Activated CD4-positive, alpha-beta T cell treated with anti-CD3 and anti-CD28 coated beads for 36 hours (primary cell): ENCODE results near the gene FARP1. TPM values are rescaled to one million over a fixed set of nuclear protein-coding genes. Genes with fewer than 3 reads are reported as not detected.
A peak's percentile ranks its signal among the peaks of the same experiment; 100 is the strongest.

Source experiments
- ATAC-seq: fragments of 200-7000 bp; cut with Tn5 transposase; one replicate; pipeline ENCODE4 v1.10.0; 2021; ENCODE audit warnings: mild to moderate bottlenecking, moderate library complexity
- CTCF ChIA-PET: fragments of 350-600 bp; sonication (Branson Sonifier 250); formaldehyde crosslinking; loops from one replicate; lab custom pipeline; 2021; ENCODE audit warnings: antibody characterized with exemption; lab: Charles Lee
- POLR2A ChIA-PET: fragments of 350-600 bp; sonication (Branson Sonifier 250); formaldehyde crosslinking; loops from one replicate; lab custom pipeline; 2021; ENCODE audit warnings: antibody characterized with exemption, inconsistent platforms; lab: Charles Lee
- DNase-seq: peaks from one replicate; pipeline ENCODE4 v3.0.0-alpha.2; 2020
- H3K27ac Mint-ChIP-seq: one replicate; pipeline ENCODE4 v1.8.0; 2021; ENCODE audit warnings: mixed read lengths
- H3K27me3 Mint-ChIP-seq: one replicate; pipeline ENCODE4 v1.8.0; 2021; ENCODE audit warnings: mixed read lengths
- H3K36me3 Mint-ChIP-seq: one replicate; pipeline ENCODE4 v1.8.0; 2021; ENCODE audit warnings: low read depth, mixed read lengths
- H3K4me1 Mint-ChIP-seq: one replicate; pipeline ENCODE4 v1.8.0; 2021; ENCODE audit warnings: mixed read lengths
- H3K4me3 Mint-ChIP-seq: one replicate; pipeline ENCODE4 v1.8.0; 2021; ENCODE audit warnings: mild to moderate bottlenecking, moderate library complexity, mixed read lengths
- H3K9me3 Mint-ChIP-seq: one replicate; pipeline ENCODE4 v1.8.0; 2021; ENCODE audit warnings: low read depth, mixed read lengths
- intact Hi-C, 2 experiments: fragments of 100-400 bp; cut with DNase I in 1 of 2; cut with micrococcal nuclease in 1 of 2; formaldehyde crosslinking; loops; one replicate each; pipeline versions ENCODE4 v1.14.2 to v1.15.1; 2022 to 2024; cut with DNase I, micrococcal nuclease
- total RNA-seq, 2 experiments: library from RNA; stranded (reverse); gene quantifications; one replicate each; pipeline ENCODE4 v1.2.3, GENCODE V29; 2021

FARP1 gene
- total RNA-seq, 2 experiments from 2014 or later: 0.25 to 0.40 TPM

- Mint-ChIP-seq H3K4me1 (peaks cover 8% of the 10 kb centered on the region), H3K36me3 (no peaks in the 10 kb centered on the region), H3K4me3 (no peak overlapping the region), H3K27ac (no peak overlapping the region), H3K9me3 (no peaks in the 10 kb centered on the region), H3K27me3 (peaks cover 50% of the 10 kb centered on the region)
- ATAC-seq (peak; percentile 46), DNase-seq (peak; percentile 6)
- ChIA-PET CTCF (no interaction called here), POLR2A (no interaction called here)
- intact Hi-C loops: loop anchor here in 1 of 2 experiments (2.0 kb wide), 1 partner anchor 530 kb away; no protein-coding TSS in a partner anchor
Observed at GRCh38 chr13:98143157-98143553, 261 bp downstream of the FARP1 start.

- H3K4me3 Mint-ChIP-seq: peak overlapping the region; percentile 57
- H3K27me3 Mint-ChIP-seq: peaks cover 49% of the 10 kb centered on the region
- intact Hi-C loops: loop anchor here in 1 of 2 experiments (2.0 kb wide), 1 partner anchor 529 kb away; no protein-coding TSS in a partner anchor
- peak; percentile 14 for DNase-seq
- H3K27ac Mint-ChIP-seq: no peak overlapping the region
- no peak for ATAC-seq
- ChIA-PET CTCF (no interaction called here), POLR2A (no interaction called here)
- no peaks in the 10 kb centered on the region for H3K36me3 Mint-ChIP-seq
- H3K9me3 Mint-ChIP-seq: no peaks in the 10 kb centered on the region
- peaks cover 8% of the 10 kb centered on the region for H3K4me1 Mint-ChIP-seq
Observed at GRCh38 chr13:98143601-98144026, 720 bp downstream of the FARP1 start.

GRCh38 chr13:98144027-98144741 lies 1.3 kb downstream of the FARP1 start:
- intact Hi-C loops: no loop called here

DNA sequence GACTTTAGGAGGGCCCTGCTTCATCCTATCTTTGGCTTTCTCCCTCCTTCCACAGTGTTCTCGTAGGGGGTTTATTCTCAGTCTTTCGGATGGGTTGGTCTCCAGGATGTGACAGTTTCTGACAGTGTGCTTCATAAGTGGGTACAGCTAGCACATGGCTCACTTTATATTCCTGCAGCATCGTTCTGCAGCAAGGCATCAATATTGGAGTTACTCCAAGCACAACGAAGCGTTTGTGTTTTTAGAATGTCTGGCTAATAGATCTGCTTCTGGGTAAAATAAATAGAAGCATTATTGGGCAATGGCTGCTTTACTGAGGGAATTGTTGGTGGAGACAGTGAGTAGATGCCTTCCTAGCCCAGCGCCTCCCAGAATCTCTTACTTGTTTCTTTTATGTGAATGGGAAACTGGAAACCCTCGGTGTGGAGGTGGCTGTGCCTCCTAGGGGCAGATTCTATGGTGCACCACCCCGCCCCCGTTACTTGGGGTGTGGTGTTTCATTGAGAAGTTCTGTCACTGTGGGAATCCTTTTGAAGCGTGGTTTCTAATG lies 2.0 kb downstream of the FARP1 start:
- Mint-ChIP-seq H3K36me3 (no peaks in the 10 kb centered on the region), H3K4me3 (no peak overlapping the region), H3K27me3 (peaks cover 49% of the 10 kb centered on the region), H3K9me3 (no peaks in the 10 kb centered on the region), H3K27ac (no peak overlapping the region), H3K4me1 (peaks cover 8% of the 10 kb centered on the region)
- ATAC-seq: no peak
- CTCF ChIA-PET: no interaction called here
- intact Hi-C loops: no loop called here
- POLR2A ChIA-PET: no interaction called here
- DNase-seq: peak; percentile 9

More at GRCh38 chr13:98144027-98144741, 1.3 kb downstream of the FARP1 start:
- Mint-ChIP-seq H3K27me3 (peaks cover 50% of the 10 kb centered on the region), H3K36me3 (no peaks in the 10 kb centered on the region), H3K4me1 (peaks cover 8% of the 10 kb centered on the region), H3K4me3 (peak overlapping the region; percentile 57), H3K9me3 (no peaks in the 10 kb centered on the region), H3K27ac (no peak overlapping the region)
- ATAC-seq (no peak), DNase-seq (no peak)
- CTCF ChIA-PET: no interaction called here
- POLR2A ChIA-PET: no interaction called here

- ChIA-PET POLR2A (no interaction called here), CTCF (no interaction called here)
- no peaks in the 10 kb centered on the region for H3K9me3 Mint-ChIP-seq
- no peaks in the 10 kb centered on the region for H3K36me3 Mint-ChIP-seq
- no peak for DNase-seq
- intact Hi-C loops: no loop called here
- no peak for ATAC-seq
- H3K4me3 Mint-ChIP-seq: no peak overlapping the region
- peaks cover 5% of the 10 kb centered on the region for H3K4me1 Mint-ChIP-seq
- peaks cover 42% of the 10 kb centered on the region for H3K27me3 Mint-ChIP-seq
- no peak overlapping the region for H3K27ac Mint-ChIP-seq
Observed at GRCh38 chr13:98147521-98147920, 4.6 kb downstream of the FARP1 start.

DNA sequence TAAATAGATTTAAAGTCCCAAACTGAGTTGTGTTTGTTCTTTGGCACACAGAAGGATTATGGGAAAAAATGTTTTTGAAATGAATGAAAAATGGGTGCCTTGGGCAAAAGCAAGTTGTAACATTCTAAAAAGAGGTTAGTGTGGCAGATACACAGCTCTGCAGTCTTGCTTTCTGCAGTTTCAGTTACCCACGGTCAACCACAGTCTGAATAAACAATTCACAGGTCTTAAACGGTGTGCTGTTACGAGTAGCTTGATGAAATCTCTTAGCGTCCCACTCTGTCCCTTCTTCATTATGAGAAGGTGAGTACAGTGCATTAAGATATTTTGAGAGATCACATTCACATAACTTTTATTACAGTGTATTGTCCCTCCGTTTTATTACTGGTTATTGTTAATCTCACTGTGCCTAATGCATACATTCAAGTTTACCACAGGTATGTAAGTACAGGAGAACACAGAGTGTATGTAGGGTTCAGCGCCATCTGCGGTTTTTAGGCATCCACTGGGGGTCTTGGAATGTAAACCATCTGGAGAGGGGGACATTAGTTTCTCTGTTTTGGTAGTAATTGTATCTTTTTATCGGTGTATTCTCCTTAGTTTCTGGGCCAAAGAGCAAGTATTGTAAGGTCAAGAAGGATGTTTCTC lies 8.1 kb downstream of the FARP1 start:
- Mint-ChIP-seq H3K27ac (no peak overlapping the region), H3K4me1 (no peaks in the 10 kb centered on the region), H3K36me3 (no peaks in the 10 kb centered on the region), H3K4me3 (no peak overlapping the region), H3K9me3 (no peaks in the 10 kb centered on the region), H3K27me3 (peaks cover 30% of the 10 kb centered on the region)
- CTCF ChIA-PET: no interaction called here
- POLR2A ChIA-PET: no interaction called here
- DNase-seq (no peak), ATAC-seq (no peak)
- intact Hi-C loops: no loop called here

- Mint-ChIP-seq H3K27me3 (peaks cover 22% of the 10 kb centered on the region), H3K27ac (no peak overlapping the region), H3K4me3 (no peak overlapping the region), H3K9me3 (no peaks in the 10 kb centered on the region), H3K4me1 (no peaks in the 10 kb centered on the region), H3K36me3 (no peaks in the 10 kb centered on the region)
- intact Hi-C loops: no loop called here
- ChIA-PET POLR2A (no interaction called here), CTCF (no interaction called here)
- DNase-seq (no peak), ATAC-seq (no peak)
Observed at GRCh38 chr13:98155475-98156109, 12.7 kb downstream of the FARP1 start.

- ChIA-PET POLR2A (no interaction called here), CTCF (interaction anchor here (0.7 kb wide), 1 partner anchor 271 kb away, joined by 3 read pairs; no protein-coding TSS in a partner anchor)
- ATAC-seq (no peak), DNase-seq (no peak)
- Mint-ChIP-seq H3K9me3 (no peaks in the 10 kb centered on the region), H3K27ac (no peak overlapping the region), H3K4me1 (no peaks in the 10 kb centered on the region), H3K27me3 (peaks cover 19% of the 10 kb centered on the region), H3K4me3 (no peak overlapping the region), H3K36me3 (no peaks in the 10 kb centered on the region)
- intact Hi-C loops: no loop called here
Observed at GRCh38 chr13:98156259-98156658, 13.4 kb downstream of the FARP1 start.

- no peak for DNase-seq
- intact Hi-C loops: no loop called here
- Mint-ChIP-seq H3K9me3 (no peaks in the 10 kb centered on the region), H3K27ac (no peak overlapping the region), H3K4me1 (no peaks in the 10 kb centered on the region), H3K36me3 (no peaks in the 10 kb centered on the region), H3K4me3 (no peak overlapping the region), H3K27me3 (peaks cover 16% of the 10 kb centered on the region)
- ChIA-PET POLR2A (no interaction called here), CTCF (no interaction called here)
- ATAC-seq: no peak
Observed at GRCh38 chr13:98157188-98157587, 14.3 kb downstream of the FARP1 start.

DNA sequence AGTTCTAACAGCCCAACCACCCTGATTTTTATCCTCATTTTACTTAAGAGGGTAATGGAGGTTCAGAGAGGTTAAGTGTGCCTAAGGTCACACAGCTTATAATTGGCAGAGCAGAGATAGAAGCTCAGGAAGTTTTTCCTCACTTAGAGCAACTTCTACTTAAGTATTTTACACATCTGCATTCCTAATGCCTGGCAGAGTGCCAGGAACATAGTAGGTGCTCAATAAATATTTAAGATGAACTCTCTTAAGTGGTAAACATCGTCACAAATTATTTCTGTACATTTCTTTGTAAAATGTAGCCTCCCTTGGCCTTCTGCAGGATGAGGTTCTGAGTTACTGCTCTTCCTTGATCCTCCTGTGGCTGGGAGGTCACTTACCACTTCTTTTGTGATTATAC lies 14.7 kb downstream of the FARP1 start:
- no peak overlapping the region for H3K27ac Mint-ChIP-seq
- H3K27me3 Mint-ChIP-seq: peaks cover 13% of the 10 kb centered on the region
- no peak overlapping the region for H3K4me3 Mint-ChIP-seq
- H3K36me3 Mint-ChIP-seq: no peaks in the 10 kb centered on the region
- peaks cover 1% of the 10 kb centered on the region for H3K9me3 Mint-ChIP-seq
- ATAC-seq: no peak
- no peak for DNase-seq
- ChIA-PET CTCF (no interaction called here), POLR2A (no interaction called here)
- no peaks in the 10 kb centered on the region for H3K4me1 Mint-ChIP-seq
- intact Hi-C loops: no loop called here

- CTCF ChIA-PET: no interaction called here
- H3K27ac Mint-ChIP-seq: no peak overlapping the region
Observed at GRCh38 chr13:98158172-98158899, 15.4 kb downstream of the FARP1 start.

More at GRCh38 chr13:98158172-98158899, 15.4 kb downstream of the FARP1 start:
- ATAC-seq (no peak), DNase-seq (no peak)
- Mint-ChIP-seq H3K27me3 (peaks cover 9% of the 10 kb centered on the region), H3K4me1 (no peaks in the 10 kb centered on the region), H3K4me3 (no peak overlapping the region), H3K36me3 (no peaks in the 10 kb centered on the region), H3K9me3 (peaks cover 2% of the 10 kb centered on the region)
- POLR2A ChIA-PET: no interaction called here
- intact Hi-C loops: no loop called here
